GM12801 (cell line): ENCODE results near the gene XRCC4.

Experiments used
- CTCF ChIP-seq: IDR thresholded peaks from one replicate; pipeline ENCODE4 v1.5.1; 2011; ENCODE audit warnings: control low read depth; ENCODE audit not compliant: insufficient read length; ENCODE audit errors: extremely low read depth

XRCC4 gene

GRCh38 chr5:83364312-83365299 lies 287.3 kb downstream of the XRCC4 start:
- no peak for TF ChIP-seq CTCF

- TF ChIP-seq CTCF = no peak
Measured at GRCh38 chr5:83368319-83368718, 291.0 kb downstream of the XRCC4 start.

DNA sequence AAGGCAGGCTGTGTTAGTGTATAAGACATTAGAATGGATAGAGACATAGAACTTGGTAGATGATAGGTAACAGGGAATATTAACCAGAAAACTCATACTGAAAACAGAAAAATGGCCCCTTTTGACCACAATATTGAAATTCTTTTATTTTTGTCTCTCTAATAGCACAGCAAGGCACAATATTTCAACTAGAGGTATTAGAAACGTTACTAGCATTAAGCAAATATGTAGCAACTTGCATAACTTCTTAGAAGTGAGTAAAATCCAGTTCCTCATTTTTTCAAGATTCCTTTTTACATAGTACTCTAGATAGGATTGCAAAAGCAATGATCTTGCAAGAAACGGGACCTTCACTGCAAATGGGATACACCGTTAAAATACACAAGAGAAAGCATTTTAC lies 291.5 kb downstream of the XRCC4 start:
- TF ChIP-seq CTCF = no peak

DNA sequence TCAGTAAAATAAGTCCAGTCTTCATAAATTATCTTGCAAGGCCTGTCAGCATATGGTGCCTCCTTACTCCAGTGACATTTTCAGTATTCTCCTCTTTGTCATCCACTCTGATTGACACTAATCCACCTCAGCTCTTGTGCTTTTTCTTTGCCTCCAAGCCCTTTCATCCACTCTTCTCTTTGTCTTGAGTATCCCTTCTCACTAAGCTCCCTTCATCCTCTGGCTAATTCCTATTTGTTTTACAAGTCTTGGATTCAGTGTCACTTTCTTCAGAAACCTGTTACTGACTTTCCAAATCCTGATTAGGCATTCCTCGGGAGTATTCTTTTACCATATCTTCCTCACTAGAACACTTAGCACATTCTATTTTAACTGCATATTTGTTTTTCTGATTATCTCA lies 293.6 kb downstream of the XRCC4 start:
- TF ChIP-seq CTCF = no peak

DNA sequence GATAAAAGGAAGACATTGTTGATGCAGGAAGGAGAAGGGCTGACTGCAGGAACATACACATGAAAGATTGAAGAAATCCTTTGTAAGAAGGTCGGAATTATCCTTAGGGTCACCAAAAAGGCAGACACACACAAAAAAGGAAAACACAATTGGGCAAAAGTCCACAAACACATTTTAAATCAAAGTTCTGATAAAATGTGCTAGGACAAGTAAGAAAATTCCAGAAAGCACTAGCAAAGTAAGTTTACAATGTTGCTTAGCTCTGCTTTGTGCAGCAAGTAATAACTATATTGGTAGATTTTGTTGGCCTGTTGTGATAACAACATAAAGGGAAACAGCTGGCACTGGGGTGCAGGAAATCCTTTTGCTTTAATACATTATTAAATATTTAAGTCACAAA lies 294.4 kb downstream of the XRCC4 start:
- no peak for TF ChIP-seq CTCF

- no peak for TF ChIP-seq CTCF
Measured at GRCh38 chr5:83374547-83374946, 297.2 kb downstream of the XRCC4 start.

DNA sequence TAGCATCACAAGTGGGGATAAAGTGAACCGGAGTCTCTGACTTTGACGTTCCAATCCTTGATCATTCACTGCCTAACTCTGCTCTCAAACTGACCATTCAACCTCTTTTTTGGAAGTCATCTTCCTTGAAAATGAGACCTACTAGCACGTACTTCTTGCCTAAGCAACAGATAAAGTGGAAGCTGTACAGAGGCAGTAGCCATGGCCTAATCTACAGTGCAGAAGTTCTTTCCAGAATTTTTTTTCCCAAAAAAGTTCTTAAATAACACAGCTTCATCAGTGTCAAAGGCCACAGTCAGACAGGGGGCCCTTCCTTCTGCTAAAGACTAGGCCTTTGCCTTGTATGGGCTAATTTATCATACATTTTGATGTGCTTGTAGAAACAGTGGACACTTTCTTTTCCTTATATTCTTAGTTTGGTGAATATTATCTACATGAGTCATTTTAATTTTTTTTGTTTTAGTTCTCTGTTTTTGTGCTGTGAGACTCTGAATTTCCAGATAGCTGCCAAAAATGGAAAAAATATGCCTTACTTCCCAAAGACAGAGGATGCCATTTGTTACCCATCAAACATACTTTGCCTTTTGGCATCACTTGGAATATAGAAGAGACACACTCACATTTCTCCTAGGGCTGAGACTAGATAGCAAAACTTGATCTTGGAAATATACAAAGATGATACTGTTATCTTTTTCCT lies 297.9 kb downstream of the XRCC4 start:
- no peak for TF ChIP-seq CTCF
